Endothelial cell of umbilical vein (primary cell): Measurements from ENCODE around the gene KIAA1614.

Experiments used
- CTCF ChIP-seq, 2 donors: IDR thresholded peaks; 1 replicate in 1 of 2; 2 replicates in 1 of 2; pipeline ENCODE4 v1.5.1; 2011; ENCODE audit warnings: low read length in 2 of 2, mild to moderate bottlenecking in 2 of 2, moderate library complexity in 2 of 2, control low read depth in 1 of 2, inconsistent platforms in 1 of 2, low read depth in 1 of 2; ENCODE audit not compliant: insufficient read depth in 1 of 2; ENCODE audit errors: extremely low read depth in 1 of 2
- EZH2 ChIP-seq: IDR thresholded peaks from 2 replicates; pipeline ENCODE4 v1.6.1; 2012; ENCODE audit warnings: borderline replicate concordance, low read depth, mild to moderate bottlenecking, moderate library complexity, low read length, inconsistent platforms; ENCODE audit not compliant: severe bottlenecking
- MAX ChIP-seq: IDR thresholded peaks from 2 replicates; pipeline ENCODE4 v1.6.1; 2011; ENCODE audit not compliant: insufficient read depth, insufficient read length
- MYC ChIP-seq: IDR thresholded peaks from one replicate; pipeline ENCODE4 v1.6.1; 2011; ENCODE audit warnings: mild to moderate bottlenecking, low read depth, low read length
- POLR2A ChIP-seq: IDR thresholded peaks from 2 replicates; pipeline ENCODE4 v1.6.1; 2012; ENCODE audit warnings: low read depth, mild to moderate bottlenecking, control low read depth, low read length
- POLR2AphosphoS5 ChIP-seq: IDR thresholded peaks from 2 replicates; pipeline ENCODE4 v1.6.1; 2012; ENCODE audit warnings: low read depth, mild to moderate bottlenecking, control low read depth, low read length, moderate library complexity; ENCODE audit not compliant: insufficient read depth

GRCh38 chr1:180945151-180945550, 32.5 kb downstream of the KIAA1614 start:
- no peak for TF ChIP-seq CTCF (IDR thresholded peaks at IDR 0.05; ENCODE audit: extremely low read depth in 1 of 2, insufficient read depth in 1 of 2, low read depth in 1 of 2, low read length in 2 of 2)
- TF ChIP-seq MYC, result no peak
- no peak for TF ChIP-seq POLR2AphosphoS5
- no peak for TF ChIP-seq POLR2A
- no peak for TF ChIP-seq MAX
- TF ChIP-seq EZH2, result no peak
